GM12864 (cell line): ENCODE results near the gene NFXL1.

Experiments used
- DNase-seq: peaks from one replicate; pipeline ENCODE4 v3.0.0-alpha.2; 2011; ENCODE audit warnings: low read depth
- H3K4me3 ChIP-seq: 2 replicates; pipeline ENCODE4 v1.5.1; 2011; ENCODE audit warnings: mild to moderate bottlenecking, low read depth, low read length, control low read depth
- CTCF ChIP-seq: IDR thresholded peaks from 2 replicates; pipeline ENCODE4 v1.5.1; 2011; ENCODE audit warnings: low read depth, mild to moderate bottlenecking, moderate library complexity, low read length, control low read depth, inconsistent platforms; ENCODE audit errors: missing control alignments

NFXL1 gene

GRCh38 chr4:47824840-47825239 lies 89.5 kb downstream of the NFXL1 start:
- TF ChIP-seq CTCF, result no peak
- no peak for DNase-seq
- H3K4me3 ChIP-seq, result no peak overlapping the region

DNA sequence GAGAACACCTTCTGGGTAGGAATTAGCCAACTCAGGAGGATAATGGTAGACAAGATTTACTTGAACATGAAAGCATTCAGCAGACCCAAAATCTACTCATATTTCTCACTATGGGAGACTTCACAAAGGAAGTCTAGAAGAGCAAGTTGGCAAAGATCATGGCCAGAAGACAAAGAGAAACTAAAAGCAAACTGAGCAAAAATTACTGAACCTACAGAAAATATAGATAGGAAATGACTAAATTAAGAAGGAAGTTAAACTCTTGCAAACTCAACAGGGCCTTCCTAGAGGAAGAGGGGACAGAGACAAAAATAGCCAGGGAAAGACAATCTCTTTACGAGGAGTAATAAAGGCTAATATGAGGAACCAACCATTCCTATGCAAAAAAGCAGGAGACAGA lies 95.2 kb downstream of the NFXL1 start:
- no peak for TF ChIP-seq CTCF
- no peak for DNase-seq
- H3K4me3 ChIP-seq, result no peak overlapping the region

GRCh38 chr4:47817275-47817674 lies 97.1 kb downstream of the NFXL1 start:
- no peak for DNase-seq
- no peak for TF ChIP-seq CTCF
- no peak overlapping the region for H3K4me3 ChIP-seq

- no peak for TF ChIP-seq CTCF
- H3K4me3 ChIP-seq, result no peak overlapping the region
Observed at GRCh38 chr4:47816748-47817147, 97.6 kb downstream of the NFXL1 start.

GRCh38 chr4:47814618-47815295 lies 99.6 kb downstream of the NFXL1 start:
- no peak overlapping the region for H3K4me3 ChIP-seq
- no peak for DNase-seq
- no peak for TF ChIP-seq CTCF

More at GRCh38 chr4:47816748-47817147, 97.6 kb downstream of the NFXL1 start:
- DNase-seq, result no peak

DNA sequence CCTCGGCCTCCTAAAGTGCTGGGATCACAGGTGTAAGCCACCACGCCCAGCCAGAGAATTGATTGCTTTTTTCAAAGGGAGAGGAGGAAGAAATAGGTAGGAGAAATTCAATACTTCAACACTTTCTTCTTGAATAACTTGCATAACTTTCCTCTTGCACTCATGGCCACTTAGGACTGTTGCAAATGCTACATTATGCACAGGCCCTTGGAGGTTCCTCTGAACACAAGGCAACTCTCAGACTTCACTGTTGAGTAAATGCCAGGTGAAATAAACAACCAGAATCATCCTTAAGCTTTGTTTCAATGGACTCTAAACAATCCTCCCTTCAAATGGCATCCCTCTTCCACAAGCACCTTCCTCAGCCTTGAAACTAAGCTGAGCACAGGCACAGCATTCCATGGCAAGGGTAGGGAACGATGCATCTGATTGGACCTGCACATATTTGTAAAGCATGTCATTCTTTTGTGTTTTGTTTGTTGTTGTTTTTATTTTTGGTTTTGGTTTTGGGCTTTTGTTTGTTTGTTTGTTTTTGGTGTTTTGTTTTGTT lies 104.7 kb downstream of the NFXL1 start:
- no peak for TF ChIP-seq CTCF
- no peak for DNase-seq
- H3K4me3 ChIP-seq, result no peak overlapping the region

DNA sequence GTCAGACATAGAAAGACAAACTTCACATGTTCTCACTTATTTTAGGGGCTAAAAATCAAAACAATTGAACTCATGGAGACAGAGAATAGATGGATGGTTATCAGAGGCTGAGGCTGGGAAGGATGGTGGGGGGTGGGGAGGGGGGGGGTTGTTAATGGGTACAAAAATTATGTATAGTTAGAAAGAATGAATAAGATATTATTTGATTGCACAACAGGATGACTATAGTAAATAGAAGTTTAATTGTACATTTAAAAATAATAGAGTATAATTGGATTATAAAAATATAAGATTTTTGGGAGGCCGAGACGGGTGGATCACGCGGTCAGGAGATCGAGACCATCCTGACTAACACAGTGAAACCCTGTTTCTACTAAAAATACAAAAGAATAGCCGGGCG lies 109.8 kb downstream of the NFXL1 start:
- H3K4me3 ChIP-seq, result no peak overlapping the region
- no peak for DNase-seq
- no peak for TF ChIP-seq CTCF
